ENCODE measurements around the gene SPRR2F. TPM values are rescaled to one million over a fixed set of nuclear protein-coding genes. Genes with fewer than 3 reads are reported as not detected.
"Not testable (repeated sequence)": the region's sequence is repeated elsewhere in the genome, so short reads cannot be mapped to it uniquely, and the experiment has no call there.

The SPRR2F gene
- total RNA-seq, 4 donors from 2014 or later: 2.8 TPM; not detected in 3

DNA sequence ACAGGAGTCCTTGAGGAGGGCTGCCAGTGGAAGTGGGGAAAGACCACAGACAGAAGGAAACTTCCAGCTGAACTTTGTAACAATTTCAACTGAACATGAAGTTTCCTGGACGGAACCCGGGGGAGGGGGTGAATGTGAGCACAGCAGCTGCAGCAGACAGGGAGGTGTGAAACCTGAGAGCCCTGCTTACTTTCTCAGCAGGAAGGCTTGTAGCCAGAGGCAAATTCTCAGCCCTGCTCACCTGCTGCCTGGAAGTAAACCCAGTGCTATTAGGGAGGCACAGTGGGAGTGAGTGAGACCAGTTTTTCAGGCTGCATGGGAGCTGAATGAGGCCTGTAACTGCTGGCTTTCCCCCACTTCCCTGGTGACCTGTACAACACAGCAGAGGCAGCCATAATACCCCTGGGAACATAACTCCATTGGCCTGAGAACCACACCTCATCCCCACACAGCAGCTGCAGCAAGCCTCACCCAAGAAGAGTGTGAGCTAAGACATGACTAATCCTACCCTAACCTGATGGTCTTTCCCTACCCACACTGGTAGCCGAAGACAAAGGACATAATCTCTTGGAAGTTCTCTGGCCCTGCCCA is 9.6 kb upstream of the SPRR2F start:
- H3K36me3 ChIP-seq: no peaks in the 10 kb centered on the region
- DNase-seq: no peak
- TF ChIP-seq, protein P1, sequence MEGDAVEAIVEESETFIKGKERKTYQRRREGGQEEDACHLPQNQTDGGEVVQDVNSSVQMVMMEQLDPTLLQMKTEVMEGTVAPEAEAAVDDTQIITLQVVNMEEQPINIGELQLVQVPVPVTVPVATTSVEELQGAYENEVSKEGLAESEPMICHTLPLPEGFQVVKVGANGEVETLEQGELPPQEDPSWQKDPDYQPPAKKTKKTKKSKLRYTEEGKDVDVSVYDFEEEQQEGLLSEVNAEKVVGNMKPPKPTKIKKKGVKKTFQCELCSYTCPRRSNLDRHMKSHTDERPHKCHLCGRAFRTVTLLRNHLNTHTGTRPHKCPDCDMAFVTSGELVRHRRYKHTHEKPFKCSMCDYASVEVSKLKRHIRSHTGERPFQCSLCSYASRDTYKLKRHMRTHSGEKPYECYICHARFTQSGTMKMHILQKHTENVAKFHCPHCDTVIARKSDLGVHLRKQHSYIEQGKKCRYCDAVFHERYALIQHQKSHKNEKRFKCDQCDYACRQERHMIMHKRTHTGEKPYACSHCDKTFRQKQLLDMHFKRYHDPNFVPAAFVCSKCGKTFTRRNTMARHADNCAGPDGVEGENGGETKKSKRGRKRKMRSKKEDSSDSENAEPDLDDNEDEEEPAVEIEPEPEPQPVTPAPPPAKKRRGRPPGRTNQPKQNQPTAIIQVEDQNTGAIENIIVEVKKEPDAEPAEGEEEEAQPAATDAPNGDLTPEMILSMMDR (IDR thresholded peaks at IDR 0.05): no peak
- TF ChIP-seq POLR2A (IDR thresholded peaks at IDR 0.05): no peak

DNA sequence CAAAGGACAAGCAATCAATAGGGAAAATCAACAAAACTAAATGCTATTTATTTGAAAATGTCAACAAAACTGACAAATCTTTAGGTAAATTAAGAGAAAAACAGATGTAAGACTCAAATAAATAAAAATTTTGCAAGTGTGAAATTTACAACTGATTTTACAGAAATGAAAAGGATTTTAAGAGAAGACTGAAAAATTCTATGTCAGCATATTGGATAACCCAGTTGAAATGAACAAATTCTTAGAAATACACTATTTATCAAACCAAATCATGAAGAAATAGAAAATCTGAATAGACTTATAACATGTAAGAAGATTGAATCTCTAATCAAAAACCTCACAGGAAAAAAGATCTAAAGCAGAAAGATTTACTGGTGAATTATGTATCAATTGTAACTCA is 7.6 kb upstream of the SPRR2F start:
- no peak for DNase-seq
- Histone ChIP-seq H3K36me3 (no peaks in the 10 kb centered on the region), H3K27ac (no peak overlapping the region), H3K4me1 (no peaks in the 10 kb centered on the region), H3K4me3 (no peak overlapping the region), H3K9me3 (no peaks in the 10 kb centered on the region), H3K27me3 (no peaks in the 10 kb centered on the region)
- intact Hi-C loops (cut with DNase I; ENCODE audit: low total_unique reads): no loop called here
- no peak for TF ChIP-seq POLR2A (IDR thresholded peaks at IDR 0.05)
- TF ChIP-seq, protein P1 (IDR thresholded peaks at IDR 0.05): no peak

More for the DNA sequence above, 9.6 kb upstream of the SPRR2F start:
- H3K4me3 ChIP-seq: no peak overlapping the region
- H3K9me3 ChIP-seq: no peaks in the 10 kb centered on the region
- no peaks in the 10 kb centered on the region for H3K4me1 ChIP-seq
- no peak overlapping the region for H3K27ac ChIP-seq
- intact Hi-C loops (cut with DNase I; ENCODE audit: low total_unique reads): no loop called here
- no peaks in the 10 kb centered on the region for H3K27me3 ChIP-seq

DNA sequence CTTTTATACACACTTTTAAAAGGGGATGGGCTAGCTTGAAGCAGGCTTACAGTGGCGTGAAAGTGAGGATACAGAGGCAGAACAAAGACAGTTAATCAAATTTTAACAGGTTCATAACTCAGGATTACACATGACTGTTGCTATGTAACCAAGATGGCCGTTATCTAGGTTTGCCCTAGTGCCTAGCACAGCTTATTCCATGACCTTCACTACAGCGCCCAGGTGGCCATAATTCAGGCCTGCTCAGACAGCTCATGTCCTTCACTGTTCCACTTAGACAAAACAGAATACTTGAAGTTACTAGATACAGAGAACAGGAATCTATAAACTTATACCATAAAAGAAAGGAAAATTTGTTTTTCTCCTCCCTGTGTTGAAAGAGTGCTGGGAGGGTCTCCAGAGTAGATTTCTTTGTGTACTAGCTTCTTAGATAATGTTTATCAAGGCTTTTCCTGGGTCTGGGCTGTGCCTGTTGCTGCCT is 6.2 kb upstream of the SPRR2F start:
- Histone ChIP-seq H3K4me3 (no peak overlapping the region), H3K27ac (no peak overlapping the region), H3K36me3 (no peaks in the 10 kb centered on the region), H3K9me3 (no peaks in the 10 kb centered on the region), H3K27me3 (no peaks in the 10 kb centered on the region), H3K4me1 (no peaks in the 10 kb centered on the region)
- TF ChIP-seq POLR2A (IDR thresholded peaks at IDR 0.05): no peak
- TF ChIP-seq, protein P1 (IDR thresholded peaks at IDR 0.05): no peak
- no peak for DNase-seq
- intact Hi-C loops (cut with DNase I; ENCODE audit: low total_unique reads): no loop called here

DNA sequence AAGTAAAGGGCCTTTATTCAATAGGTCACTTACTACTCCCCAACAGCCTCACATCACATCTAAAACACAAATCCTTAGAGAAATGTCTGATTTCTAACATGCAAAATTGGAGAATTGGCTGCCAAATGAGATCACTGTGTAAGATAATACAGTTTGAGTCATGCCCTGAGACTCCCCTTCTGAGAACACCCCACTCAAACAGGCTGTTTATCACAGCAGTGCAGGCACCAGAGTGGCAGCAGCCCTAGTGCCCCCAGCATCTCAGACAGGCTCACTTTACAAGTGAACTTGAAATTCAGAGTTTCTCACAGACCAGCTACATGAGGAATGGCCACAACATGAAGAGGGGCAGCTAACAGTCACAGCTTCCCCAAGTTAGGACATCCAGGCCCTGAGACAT is 1.9 kb upstream of the SPRR2F start:
- H3K4me1 ChIP-seq; H3K4me3 ChIP-seq; intact Hi-C loops (cut with DNase I; ENCODE audit: low total_unique reads); H3K27me3 ChIP-seq; H3K27ac ChIP-seq; H3K36me3 ChIP-seq; H3K9me3 ChIP-seq; DNase-seq: not testable (repeated sequence)

DNA sequence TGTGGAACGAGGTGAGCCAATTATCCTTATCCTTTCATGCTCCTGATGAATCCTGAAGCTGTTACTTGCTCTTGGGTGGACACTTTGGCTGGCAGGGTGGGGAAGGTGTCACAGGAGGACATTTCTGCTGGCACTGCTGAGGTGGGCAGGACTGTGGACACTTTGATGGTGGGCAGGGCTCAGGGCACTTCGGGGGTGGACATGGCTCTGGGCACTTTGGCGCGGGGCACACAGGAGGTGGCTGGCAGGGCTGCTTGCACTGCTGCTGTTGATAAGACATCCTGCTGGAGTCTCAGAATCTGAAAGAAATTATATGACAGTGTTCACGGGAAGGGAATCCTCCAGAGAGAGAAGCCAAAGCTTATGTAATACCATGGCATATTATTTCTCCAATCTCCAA is 862 bp downstream of the SPRR2F start:
- intact Hi-C loops (cut with DNase I; ENCODE audit: low total_unique reads); H3K36me3 ChIP-seq; DNase-seq; H3K27ac ChIP-seq; H3K4me3 ChIP-seq; H3K9me3 ChIP-seq; H3K4me1 ChIP-seq; H3K27me3 ChIP-seq: not testable (repeated sequence)

DNA sequence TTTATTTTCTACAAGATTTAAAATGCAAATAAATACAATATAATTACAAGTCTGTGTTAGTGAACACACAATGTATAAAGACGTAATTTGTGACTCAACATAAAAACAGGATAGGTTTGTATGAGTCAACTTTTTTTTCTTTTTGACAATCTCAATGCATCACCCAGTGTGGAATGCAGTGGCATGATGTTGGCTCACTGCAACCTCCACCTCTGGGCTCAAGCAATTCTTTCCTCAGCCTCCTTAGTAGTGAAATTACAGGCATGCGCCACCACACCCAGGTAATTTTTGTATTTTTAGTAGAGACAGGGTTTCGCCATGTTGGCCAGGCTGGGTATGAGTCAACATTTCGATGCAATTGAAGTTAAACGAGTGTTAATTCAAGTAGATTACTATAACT is 13.1 kb downstream of the SPRR2F start:
- Histone ChIP-seq H3K9me3 (no peaks in the 10 kb centered on the region), H3K4me3 (no peak overlapping the region), H3K36me3 (no peaks in the 10 kb centered on the region), H3K27ac (no peak overlapping the region), H3K4me1 (no peaks in the 10 kb centered on the region), H3K27me3 (no peaks in the 10 kb centered on the region)
- intact Hi-C loops (cut with DNase I; ENCODE audit: low total_unique reads): no loop called here
- DNase-seq: no peak
- TF ChIP-seq POLR2A (IDR thresholded peaks at IDR 0.05): no peak
- TF ChIP-seq, protein P1 (IDR thresholded peaks at IDR 0.05): no peak
